Glutamatergic neuron (in vitro differentiated cells): ENCODE results near the gene HAUS1. TPM values are rescaled to one million over a fixed set of nuclear protein-coding genes. Genes with fewer than 3 reads are reported as not detected.

Experiments used
- DNase-seq: peaks from one replicate; pipeline ENCODE4 v3.0.0; 2022
- H3K27ac Mint-ChIP-seq: one replicate; pipeline ENCODE4 v1.8.0; 2020; ENCODE audit warnings: mild to moderate bottlenecking, mixed read lengths, inconsistent platforms; ENCODE audit not compliant: unreplicated experiment
- H3K27me3 Mint-ChIP-seq: one replicate; pipeline ENCODE4 v1.8.0; 2020; ENCODE audit warnings: mild to moderate bottlenecking, moderate library complexity, mixed read lengths, inconsistent platforms; ENCODE audit not compliant: unreplicated experiment
- H3K36me3 Mint-ChIP-seq: one replicate; pipeline ENCODE4 v1.8.0; 2020; ENCODE audit warnings: mild to moderate bottlenecking, mixed read lengths, inconsistent platforms; ENCODE audit not compliant: unreplicated experiment
- H3K4me1 Mint-ChIP-seq: one replicate; pipeline ENCODE4 v1.8.0; 2020; ENCODE audit warnings: mild to moderate bottlenecking, low read depth, mixed read lengths, inconsistent platforms; ENCODE audit not compliant: unreplicated experiment
- H3K4me3 Mint-ChIP-seq: one replicate; pipeline ENCODE4 v1.8.0; 2020; ENCODE audit warnings: mild to moderate bottlenecking, mixed read lengths, inconsistent platforms; ENCODE audit not compliant: unreplicated experiment
- H3K9me3 Mint-ChIP-seq: one replicate; pipeline ENCODE4 v1.8.0; 2020; ENCODE audit warnings: mild to moderate bottlenecking, moderate library complexity, mixed read lengths, inconsistent platforms; ENCODE audit not compliant: unreplicated experiment
- CTCF ChIP-seq: fragments of 200-600 bp; sonication (generic); IDR thresholded peaks from one replicate; pipeline ENCODE4 v1.5.0; 2021; ENCODE audit not compliant: partially characterized antibody, unreplicated experiment
- total RNA-seq: library from RNA; stranded (reverse); fragmentation: NEBNext Ultra II Directional; extraction: Animal tissue kit (Norgen Biotek cat#: 25700); gene quantifications from one replicate; pipeline ENCODE4 v1.2.1, GENCODE V29; 2021; ENCODE audit not compliant: unreplicated experiment

The HAUS1 gene
- total RNA-seq, 1 donor from 2014 or later = 32.2 TPM

GRCh38 chr18:46061387-46061786 lies 42.8 kb upstream of the HAUS1 start:
- Mint-ChIP-seq H3K4me3 (no peak overlapping the region), H3K4me1 (no peaks in the 10 kb centered on the region), H3K9me3 (no peaks in the 10 kb centered on the region), H3K27me3 (no peaks in the 10 kb centered on the region), H3K27ac (no peak overlapping the region), H3K36me3 (no peaks in the 10 kb centered on the region)
- TF ChIP-seq CTCF = no peak
- no peak for DNase-seq

- Mint-ChIP-seq H3K4me1 (no peaks in the 10 kb centered on the region), H3K4me3 (no peak overlapping the region), H3K36me3 (no peaks in the 10 kb centered on the region), H3K27me3 (no peaks in the 10 kb centered on the region), H3K27ac (no peak overlapping the region), H3K9me3 (no peaks in the 10 kb centered on the region)
- no peak for TF ChIP-seq CTCF
- DNase-seq = no peak
These were observed 42.4 kb upstream of the HAUS1 start for GRCh38 chr18:46061796-46062195.

- Mint-ChIP-seq H3K4me3 (no peak overlapping the region), H3K27me3 (no peaks in the 10 kb centered on the region)
These were observed 41.4 kb upstream of the HAUS1 start for GRCh38 chr18:46062781-46063180.

GRCh38 chr18:46067438-46068007 lies 36.7 kb upstream of the HAUS1 start:
- no peak for DNase-seq
- H3K27me3 Mint-ChIP-seq = peaks cover 3% of the 10 kb centered on the region
- no peaks in the 10 kb centered on the region for H3K4me1 Mint-ChIP-seq

More at GRCh38 chr18:46062781-46063180, 41.4 kb upstream of the HAUS1 start:
- no peak for TF ChIP-seq CTCF
- Mint-ChIP-seq H3K4me1 (no peaks in the 10 kb centered on the region), H3K9me3 (no peaks in the 10 kb centered on the region), H3K27ac (no peak overlapping the region), H3K36me3 (no peaks in the 10 kb centered on the region)
- no peak for DNase-seq

More at GRCh38 chr18:46067438-46068007, 36.7 kb upstream of the HAUS1 start:
- no peak for TF ChIP-seq CTCF
- Mint-ChIP-seq H3K9me3 (peaks cover 2% of the 10 kb centered on the region), H3K4me3 (no peak overlapping the region), H3K27ac (no peak overlapping the region), H3K36me3 (no peaks in the 10 kb centered on the region)
